GM18526 (cell line): ENCODE data around the gene RPS6KA6.

ENCODE experiments used
- POLR2A ChIP-seq: IDR thresholded peaks from 3 replicates; pipeline ENCODE4 v1.6.1; 2011; ENCODE audit not compliant: insufficient read length; ENCODE audit errors: extremely low read depth

The RPS6KA6 gene

DNA sequence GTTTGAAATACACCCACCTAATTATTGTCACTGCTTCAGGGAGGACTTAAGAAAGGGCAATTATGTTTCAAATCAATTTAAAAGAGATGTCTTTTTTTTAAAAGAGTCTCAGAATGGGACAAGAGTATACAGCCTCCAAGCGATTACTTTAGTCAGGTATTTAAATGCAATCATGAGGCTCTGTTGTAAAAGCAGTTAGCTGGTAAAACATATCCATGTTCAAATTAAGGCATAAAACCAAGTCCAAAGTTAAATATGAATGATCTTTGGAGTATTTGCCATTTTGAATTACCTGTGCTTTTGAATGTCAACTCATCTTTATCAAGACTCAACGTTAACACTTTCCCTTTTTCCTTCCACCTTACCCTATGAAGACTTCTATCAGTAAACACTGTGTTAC, 13.7 kb downstream of the RPS6KA6 start:
- no peak for TF ChIP-seq POLR2A

- no peak for TF ChIP-seq POLR2A
Measured at GRCh38 chrX:84170931-84171330, 17.1 kb downstream of the RPS6KA6 start.

GRCh38 chrX:84168574-84168973, 19.4 kb downstream of the RPS6KA6 start:
- no peak for TF ChIP-seq POLR2A

GRCh38 chrX:84168095-84168494, 19.9 kb downstream of the RPS6KA6 start:
- no peak for TF ChIP-seq POLR2A

- no peak for TF ChIP-seq POLR2A
Measured at GRCh38 chrX:84165711-84166110, 22.3 kb downstream of the RPS6KA6 start.

- TF ChIP-seq POLR2A, result no peak
Measured at GRCh38 chrX:84162401-84162800, 25.6 kb downstream of the RPS6KA6 start.

- no peak for TF ChIP-seq POLR2A
Measured at GRCh38 chrX:84161641-84162040, 26.4 kb downstream of the RPS6KA6 start.

- no peak for TF ChIP-seq POLR2A
Measured at GRCh38 chrX:84160736-84161135, 27.3 kb downstream of the RPS6KA6 start.

- TF ChIP-seq POLR2A, result no peak
Measured at GRCh38 chrX:84156821-84157220, 31.2 kb downstream of the RPS6KA6 start.

DNA sequence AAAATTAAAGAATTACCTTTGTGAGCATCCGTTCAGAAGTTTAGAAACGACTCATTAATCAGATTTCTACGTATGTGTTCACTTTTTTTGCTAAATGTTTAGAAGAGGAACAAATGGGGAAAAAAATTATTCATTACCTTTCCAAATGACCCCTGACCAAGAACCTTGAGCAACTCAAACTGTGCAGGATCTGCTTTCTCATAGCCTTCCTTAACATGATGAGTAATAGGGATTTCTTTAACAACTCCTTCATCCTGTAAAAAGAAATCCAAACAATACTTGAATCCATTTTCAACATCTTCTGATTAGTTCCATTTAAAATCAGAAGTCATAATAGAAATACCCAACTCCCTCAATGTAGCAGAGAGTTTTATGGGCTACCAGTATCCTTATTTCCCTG, 32.1 kb downstream of the RPS6KA6 start:
- no peak for TF ChIP-seq POLR2A

GRCh38 chrX:84153538-84153937, 34.5 kb downstream of the RPS6KA6 start:
- no peak for TF ChIP-seq POLR2A

DNA sequence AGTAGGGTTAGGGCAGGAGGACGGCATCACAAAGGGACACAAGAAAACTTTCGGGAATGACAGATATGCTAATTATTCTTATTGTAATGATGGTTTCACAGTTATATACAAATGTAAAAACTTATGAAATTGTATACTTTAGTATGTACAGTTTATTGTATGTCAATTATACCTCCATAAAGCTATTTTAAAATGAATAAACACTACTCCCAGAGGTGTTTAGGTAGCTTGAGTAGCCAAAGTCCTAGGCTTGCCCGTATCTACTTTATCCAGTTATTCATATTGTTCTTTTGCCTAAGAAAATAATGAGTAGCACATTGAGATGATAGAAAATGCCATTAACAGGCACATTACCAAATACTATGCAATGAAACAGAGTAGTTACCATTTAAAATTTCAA, 43.0 kb downstream of the RPS6KA6 start:
- TF ChIP-seq POLR2A, result no peak

GRCh38 chrX:84144281-84144680, 43.7 kb downstream of the RPS6KA6 start:
- TF ChIP-seq POLR2A, result no peak

- no peak for TF ChIP-seq POLR2A
Measured at GRCh38 chrX:84133023-84133422, 55.0 kb downstream of the RPS6KA6 start.

DNA sequence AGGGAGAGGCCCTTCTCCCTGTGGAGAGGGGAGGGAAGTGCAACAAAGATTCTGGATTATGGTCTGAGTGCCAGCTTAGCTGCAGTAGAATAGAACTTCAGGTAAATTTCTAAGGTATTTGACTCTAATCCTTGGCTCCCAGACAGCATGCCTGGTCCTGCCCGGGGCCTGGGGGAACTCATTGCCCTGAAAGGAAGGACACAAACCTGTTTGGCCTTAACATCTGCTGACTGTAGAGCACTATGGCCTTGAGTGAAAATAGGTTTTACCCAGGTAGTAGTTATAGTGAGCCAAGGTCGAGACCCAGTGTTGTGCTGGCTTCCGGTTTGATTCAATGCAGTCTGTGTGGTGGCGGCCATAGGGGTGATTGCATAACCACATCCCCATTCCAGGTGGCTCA, 64.4 kb downstream of the RPS6KA6 start:
- TF ChIP-seq POLR2A, result no peak

DNA sequence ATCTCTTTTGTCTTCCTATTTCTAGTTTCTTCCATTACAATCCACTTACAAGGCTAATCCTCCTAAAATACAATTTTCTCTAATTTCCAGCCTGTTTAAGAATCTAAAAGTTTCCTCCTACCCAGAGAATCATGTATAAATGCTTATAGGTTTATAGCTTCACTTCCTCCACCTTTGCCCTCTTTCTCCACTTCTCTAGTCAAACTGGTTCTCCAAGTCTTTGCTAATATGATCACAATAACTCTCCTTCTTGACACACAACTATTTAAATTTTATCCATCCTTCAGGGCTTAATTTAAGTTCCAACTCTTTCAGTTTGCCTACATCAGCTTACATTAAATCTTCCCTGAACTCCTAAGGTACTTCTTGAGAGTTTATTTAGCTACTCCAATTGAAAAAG, 69.2 kb downstream of the RPS6KA6 start:
- TF ChIP-seq POLR2A, result no peak

- TF ChIP-seq POLR2A, result no peak
Measured at GRCh38 chrX:84118315-84118714, 69.7 kb downstream of the RPS6KA6 start.

- no peak for TF ChIP-seq POLR2A
Measured at GRCh38 chrX:84108584-84108983, 79.4 kb downstream of the RPS6KA6 start.
